WTC11 (cell line): ENCODE data around the gene WNT3.

Source experiments
- CREM ChIP-seq: sonication (generic); formaldehyde crosslinking; IDR thresholded peaks from 2 replicates; pipeline ENCODE4 v1.8.1; 2022; ENCODE audit warnings: mild to moderate bottlenecking, missing genetic modification reagents, moderate library complexity
- TF ChIP-seq, protein P1 (sequence below): fragments of 200-600 bp; IDR thresholded peaks from 2 replicates; pipeline ENCODE4 v1.8.0; 2022; ENCODE audit warnings: antibody characterized with exemption
- TF ChIP-seq, protein P2 (sequence below): sonication (generic); formaldehyde crosslinking; IDR thresholded peaks from 2 replicates; pipeline ENCODE4 v1.8.0; 2022; ENCODE audit warnings: missing genetic modification reagents

DNA sequence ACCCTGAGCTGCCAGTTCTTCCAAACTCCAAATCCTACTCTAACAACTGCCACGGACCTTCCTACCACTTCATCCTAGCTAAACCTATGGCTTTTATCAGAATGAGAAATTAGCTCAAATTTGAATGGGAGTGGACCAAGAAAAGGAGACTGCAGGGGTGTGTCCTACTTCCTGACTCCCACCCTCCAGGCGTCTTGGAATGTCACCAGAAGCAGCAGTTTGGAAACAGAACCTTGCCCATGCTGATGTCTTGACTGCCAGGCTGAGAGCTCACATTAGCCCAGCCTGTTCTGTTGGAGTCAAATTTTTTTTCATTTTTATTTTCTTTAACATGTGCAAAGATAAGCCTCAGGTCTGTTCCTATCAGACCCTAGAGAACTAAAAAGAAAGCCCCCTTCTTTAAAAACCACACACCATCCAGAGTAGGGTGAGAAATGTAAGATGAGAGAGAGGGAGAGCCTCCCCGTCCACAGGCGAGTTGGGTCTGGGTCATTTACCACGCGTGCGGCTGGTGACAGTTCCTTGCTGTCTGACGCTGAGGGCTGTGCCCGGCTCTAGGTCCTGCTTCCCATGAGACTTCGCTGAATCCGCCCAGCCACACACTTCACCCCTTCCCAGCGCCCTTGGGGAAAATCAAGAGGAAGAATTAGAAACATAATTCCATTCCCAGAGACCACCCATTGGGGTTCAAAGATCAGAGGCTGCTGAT is 54.3 kb downstream of the WNT3 start:
- TF ChIP-seq, protein P1, sequence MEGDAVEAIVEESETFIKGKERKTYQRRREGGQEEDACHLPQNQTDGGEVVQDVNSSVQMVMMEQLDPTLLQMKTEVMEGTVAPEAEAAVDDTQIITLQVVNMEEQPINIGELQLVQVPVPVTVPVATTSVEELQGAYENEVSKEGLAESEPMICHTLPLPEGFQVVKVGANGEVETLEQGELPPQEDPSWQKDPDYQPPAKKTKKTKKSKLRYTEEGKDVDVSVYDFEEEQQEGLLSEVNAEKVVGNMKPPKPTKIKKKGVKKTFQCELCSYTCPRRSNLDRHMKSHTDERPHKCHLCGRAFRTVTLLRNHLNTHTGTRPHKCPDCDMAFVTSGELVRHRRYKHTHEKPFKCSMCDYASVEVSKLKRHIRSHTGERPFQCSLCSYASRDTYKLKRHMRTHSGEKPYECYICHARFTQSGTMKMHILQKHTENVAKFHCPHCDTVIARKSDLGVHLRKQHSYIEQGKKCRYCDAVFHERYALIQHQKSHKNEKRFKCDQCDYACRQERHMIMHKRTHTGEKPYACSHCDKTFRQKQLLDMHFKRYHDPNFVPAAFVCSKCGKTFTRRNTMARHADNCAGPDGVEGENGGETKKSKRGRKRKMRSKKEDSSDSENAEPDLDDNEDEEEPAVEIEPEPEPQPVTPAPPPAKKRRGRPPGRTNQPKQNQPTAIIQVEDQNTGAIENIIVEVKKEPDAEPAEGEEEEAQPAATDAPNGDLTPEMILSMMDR = no peak
- TF ChIP-seq, protein P2, sequence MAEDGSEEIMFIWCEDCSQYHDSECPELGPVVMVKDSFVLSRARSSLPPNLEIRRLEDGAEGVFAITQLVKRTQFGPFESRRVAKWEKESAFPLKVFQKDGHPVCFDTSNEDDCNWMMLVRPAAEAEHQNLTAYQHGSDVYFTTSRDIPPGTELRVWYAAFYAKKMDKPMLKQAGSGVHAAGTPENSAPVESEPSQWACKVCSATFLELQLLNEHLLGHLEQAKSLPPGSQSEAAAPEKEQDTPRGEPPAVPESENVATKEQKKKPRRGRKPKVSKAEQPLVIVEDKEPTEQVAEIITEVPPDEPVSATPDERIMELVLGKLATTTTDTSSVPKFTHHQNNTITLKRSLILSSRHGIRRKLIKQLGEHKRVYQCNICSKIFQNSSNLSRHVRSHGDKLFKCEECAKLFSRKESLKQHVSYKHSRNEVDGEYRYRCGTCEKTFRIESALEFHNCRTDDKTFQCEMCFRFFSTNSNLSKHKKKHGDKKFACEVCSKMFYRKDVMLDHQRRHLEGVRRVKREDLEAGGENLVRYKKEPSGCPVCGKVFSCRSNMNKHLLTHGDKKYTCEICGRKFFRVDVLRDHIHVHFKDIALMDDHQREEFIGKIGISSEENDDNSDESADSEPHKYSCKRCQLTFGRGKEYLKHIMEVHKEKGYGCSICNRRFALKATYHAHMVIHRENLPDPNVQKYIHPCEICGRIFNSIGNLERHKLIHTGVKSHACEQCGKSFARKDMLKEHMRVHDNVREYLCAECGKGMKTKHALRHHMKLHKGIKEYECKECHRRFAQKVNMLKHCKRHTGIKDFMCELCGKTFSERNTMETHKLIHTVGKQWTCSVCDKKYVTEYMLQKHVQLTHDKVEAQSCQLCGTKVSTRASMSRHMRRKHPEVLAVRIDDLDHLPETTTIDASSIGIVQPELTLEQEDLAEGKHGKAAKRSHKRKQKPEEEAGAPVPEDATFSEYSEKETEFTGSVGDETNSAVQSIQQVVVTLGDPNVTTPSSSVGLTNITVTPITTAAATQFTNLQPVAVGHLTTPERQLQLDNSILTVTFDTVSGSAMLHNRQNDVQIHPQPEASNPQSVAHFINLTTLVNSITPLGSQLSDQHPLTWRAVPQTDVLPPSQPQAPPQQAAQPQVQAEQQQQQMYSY (CRISPR knock-in tag) = no peak
- TF ChIP-seq CREM (CRISPR knock-in tag) = no peak
